GM21515 (cell line): ENCODE data around the gene HHLA2.
A peak's percentile ranks its signal among the peaks of the same experiment; 100 is the strongest.

ENCODE experiments used
- ATAC-seq: cut with Tn5 transposase; IDR thresholded peaks from one replicate; pipeline ENCODE4 v1.9.1; 2021; ENCODE audit not compliant: unreplicated experiment

The HHLA2 gene

GRCh38 chr3:108388136-108389132, 92.1 kb downstream of the HHLA2 start:
- ATAC-seq: peak; percentile 72

DNA sequence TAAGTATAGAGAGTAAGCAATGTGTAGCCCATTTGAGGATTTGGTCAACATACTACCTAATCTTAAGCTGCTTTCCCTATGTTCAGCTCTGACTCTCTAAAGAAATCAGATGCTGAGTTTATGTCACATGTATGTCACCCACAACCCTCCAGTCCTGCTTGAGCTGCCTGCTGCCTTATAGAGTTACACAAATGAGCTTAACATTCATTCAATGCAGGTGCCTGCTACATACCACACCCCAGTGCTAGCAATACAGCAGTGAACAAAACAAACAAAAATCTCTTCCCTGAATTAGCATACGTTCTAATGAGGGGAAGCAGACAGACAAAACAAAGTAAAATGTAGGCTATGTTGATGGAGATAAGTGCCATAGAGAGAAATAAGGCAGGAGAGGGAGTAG, 93.0 kb downstream of the HHLA2 start:
- ATAC-seq: no peak

DNA sequence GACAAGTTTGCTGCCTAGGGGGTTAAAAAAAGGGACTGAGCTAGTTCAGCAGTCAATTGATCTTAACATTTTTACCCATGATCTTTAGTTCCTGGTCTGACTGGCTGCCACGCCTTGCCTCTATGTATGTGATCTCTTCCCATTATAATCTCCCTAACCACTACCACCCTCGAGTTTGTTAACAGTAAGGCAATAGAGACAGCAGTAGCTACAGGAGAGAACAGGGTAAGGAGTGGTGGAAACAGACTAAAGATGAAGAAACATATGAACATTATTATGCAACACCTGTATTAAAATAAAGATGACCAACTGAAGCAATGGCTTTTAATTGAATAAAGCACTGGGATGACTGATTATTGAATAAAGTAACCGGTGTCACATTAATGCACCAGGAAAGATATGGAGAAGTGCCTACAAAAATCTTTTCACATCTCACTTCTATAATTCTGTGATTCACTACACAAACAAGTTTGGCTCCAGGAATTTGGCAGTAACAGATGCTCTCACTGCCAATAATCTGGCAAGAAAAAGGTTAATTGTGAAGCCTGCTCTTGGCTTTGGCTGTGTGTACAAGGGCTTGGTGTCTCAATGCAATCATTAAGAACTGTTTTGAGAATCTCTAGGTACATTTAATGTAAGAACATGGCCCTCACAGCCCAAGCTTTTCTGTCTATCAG, 95.7 kb downstream of the HHLA2 start:
- ATAC-seq: no peak

- no peak for ATAC-seq
Observed at GRCh38 chr3:108393128-108393900, 97.0 kb downstream of the HHLA2 start.

DNA sequence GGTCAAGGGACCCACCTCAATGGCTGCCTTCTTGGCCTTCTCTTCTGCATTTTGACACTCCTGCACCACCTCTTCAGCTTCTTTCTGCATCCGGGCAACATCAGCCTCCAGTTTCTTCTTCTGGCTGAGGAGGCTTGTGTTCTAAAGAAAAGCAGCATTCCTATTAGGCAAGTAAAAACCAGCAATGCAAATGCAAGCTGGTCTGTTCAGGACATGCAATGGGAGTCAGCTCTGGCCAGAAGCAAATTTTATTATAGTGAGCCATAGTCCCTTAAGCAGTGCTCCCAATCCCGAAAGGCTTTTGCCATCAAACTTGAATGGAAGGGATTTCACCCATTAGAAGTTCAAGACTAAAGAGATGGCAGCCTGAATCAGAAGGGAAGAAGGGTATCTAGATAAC, 97.7 kb downstream of the HHLA2 start:
- no peak for ATAC-seq

- no peak for ATAC-seq
Observed at GRCh38 chr3:108394563-108394962, 98.2 kb downstream of the HHLA2 start.

DNA sequence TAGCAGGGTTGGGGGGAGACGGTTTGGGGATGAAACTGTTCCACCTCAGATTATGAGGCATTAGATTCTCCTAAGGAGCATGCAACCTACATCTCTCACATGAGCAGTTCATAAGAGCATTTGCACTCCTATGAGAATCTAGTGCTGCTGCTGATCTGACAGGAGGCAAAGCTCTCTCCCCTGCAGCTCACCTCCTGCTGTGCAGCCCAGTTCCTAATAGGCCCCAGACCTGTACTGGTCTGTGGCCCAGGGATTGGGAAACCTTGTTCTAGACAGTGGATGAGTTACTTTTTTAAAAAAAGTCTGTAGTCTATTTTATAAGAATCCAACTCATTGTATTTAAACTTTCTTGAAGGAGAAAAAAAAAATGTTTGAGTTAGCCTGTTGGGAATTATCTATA, 100.0 kb downstream of the HHLA2 start:
- no peak for ATAC-seq

GRCh38 chr3:108398510-108398909, 102.2 kb downstream of the HHLA2 start:
- ATAC-seq: no peak

DNA sequence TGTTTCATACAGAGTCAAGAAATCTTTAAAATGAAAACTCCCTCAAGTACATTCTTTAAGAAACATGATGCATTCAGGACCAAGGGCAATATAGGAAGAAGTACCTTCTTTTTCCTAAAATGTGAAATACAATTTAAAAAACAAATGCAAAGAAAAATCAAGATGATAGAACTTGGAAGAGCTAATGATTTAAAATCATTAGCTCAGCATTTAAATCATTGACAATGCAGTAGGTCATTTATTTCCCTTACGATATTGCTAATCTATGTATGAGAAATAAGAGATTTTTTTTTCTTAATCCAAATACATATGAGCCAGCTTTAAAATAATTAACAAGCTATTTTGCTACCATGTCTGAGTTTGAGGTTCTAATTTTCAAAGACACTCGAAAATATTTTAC, 105.5 kb downstream of the HHLA2 start:
- ATAC-seq: no peak

GRCh38 chr3:108403198-108403597, 106.8 kb downstream of the HHLA2 start:
- no peak for ATAC-seq

- no peak for ATAC-seq
Observed at GRCh38 chr3:108403686-108404345, 107.5 kb downstream of the HHLA2 start.

- no peak for ATAC-seq
Observed at GRCh38 chr3:108404368-108404767, 108.0 kb downstream of the HHLA2 start.

- no peak for ATAC-seq
Observed at GRCh38 chr3:108406063-108406660, 109.8 kb downstream of the HHLA2 start.

DNA sequence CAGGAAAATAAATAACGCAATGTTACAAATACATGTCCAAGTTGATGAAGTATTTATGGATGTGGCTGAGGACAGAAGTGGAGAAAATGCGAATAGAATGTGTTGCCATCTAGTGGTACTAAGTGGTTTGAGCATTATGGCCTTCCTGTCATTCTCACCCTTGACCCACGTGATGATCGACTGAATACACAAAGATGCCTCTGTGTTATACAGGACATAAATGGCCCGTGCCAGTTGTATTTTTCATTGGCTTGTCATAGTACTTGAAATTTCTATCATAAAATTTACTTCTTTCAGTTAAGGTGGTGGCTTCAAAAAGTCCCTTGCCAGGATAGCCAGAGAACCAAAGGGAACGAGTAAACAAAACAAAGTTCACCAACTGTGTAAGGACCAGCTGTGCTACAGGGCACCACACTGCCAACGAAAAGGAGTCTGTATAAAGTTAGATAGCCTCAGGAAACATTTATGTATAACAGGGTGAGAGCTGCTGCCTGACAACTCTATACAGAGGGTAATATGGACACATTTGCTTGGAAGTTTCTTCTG, 110.4 kb downstream of the HHLA2 start:
- peak; percentile 85 for ATAC-seq

DNA sequence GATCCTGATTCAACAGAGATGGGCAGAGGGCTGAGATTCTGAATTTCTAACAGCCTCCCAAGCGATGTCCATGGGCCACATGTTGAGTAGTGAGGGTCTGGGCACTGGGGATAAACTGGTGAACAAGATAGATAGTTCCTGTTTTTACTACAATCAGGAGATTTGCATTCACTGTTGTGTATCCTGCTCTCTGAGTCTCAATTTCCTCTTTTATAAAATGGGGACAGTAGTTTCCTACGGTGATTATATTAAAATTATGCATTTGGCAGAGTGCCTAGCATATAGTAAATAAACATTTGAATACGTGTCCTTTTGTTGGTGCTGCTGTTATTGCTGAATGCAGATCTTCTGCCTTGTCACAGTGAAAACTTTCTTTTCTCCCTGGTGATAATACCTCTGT, 111.5 kb downstream of the HHLA2 start:
- ATAC-seq: no peak

- ATAC-seq: no peak
Observed at GRCh38 chr3:108408883-108409799, 112.8 kb downstream of the HHLA2 start.

DNA sequence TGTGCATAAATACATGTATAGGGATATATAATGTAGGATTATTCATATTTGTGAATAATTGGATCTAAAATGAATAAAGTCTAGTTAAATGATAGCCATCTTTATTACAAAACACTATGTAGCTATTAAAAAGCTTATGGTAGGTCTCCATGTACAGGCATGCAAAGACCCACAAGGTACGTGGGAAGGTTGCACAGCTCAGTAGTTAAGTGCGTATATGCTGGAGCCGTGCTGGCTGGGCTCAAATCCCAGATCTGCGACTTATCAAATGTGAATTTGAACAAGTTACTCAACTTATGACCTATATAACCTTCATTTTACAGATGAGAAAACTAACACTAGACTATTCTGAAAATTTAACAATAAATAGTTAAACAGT, 113.4 kb downstream of the HHLA2 start:
- ATAC-seq: no peak

- no peak for ATAC-seq
Observed at GRCh38 chr3:108410531-108410984, 114.2 kb downstream of the HHLA2 start.

DNA sequence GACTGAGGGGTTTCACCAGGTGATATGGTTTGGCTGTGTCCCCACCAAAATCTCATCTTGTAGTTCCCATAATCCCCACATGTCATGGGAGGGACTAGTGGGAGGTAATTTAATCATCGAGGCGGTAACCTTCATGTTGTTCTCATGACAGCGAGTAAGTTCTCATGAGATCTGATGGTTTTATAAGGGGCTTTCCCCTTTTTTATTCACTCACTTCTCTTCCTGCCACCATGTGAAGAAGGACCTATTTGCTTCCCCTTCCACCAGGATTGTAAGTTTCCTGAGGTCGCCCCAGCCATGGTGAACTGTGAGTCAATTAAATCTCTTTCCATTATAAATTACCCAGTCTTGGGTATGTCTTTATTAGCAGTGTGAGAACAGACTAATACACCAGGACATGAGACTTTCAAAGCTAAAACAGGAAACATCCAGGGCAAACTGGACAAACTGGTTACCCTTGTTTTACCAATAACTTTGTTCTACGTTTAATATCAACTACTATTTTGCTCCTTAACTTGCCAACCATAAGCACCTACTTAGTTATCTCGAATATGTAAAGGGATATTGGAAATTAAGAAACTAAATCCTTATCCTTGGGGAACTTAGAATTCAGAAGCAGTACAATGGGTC, 115.9 kb downstream of the HHLA2 start:
- ATAC-seq: no peak
